ENCODE results near the gene PRR9.
A peak's percentile ranks its signal among the peaks of the same experiment; 100 is the strongest.

PRR9 gene

DNA sequence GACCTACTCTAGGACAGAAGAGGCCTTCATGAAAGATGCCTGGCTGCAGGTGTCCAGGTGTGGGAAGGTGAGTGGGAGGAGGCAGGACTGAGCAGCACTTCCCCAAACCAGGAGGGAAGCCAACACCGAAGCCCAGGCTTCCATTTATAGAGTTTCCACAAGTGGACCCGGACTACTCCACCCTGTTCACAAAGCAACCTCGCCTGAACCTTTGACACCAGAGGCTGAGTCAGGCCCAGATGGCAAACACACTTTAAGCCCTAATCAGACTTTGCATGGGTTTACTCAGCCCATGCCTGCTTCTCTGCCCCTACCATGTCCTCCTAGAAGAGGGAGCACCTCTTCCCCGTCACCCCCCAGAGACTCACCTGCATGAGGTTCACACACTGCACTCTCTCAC is 14.0 kb downstream of the PRR9 start:
- no peak for DNase-seq

DNA sequence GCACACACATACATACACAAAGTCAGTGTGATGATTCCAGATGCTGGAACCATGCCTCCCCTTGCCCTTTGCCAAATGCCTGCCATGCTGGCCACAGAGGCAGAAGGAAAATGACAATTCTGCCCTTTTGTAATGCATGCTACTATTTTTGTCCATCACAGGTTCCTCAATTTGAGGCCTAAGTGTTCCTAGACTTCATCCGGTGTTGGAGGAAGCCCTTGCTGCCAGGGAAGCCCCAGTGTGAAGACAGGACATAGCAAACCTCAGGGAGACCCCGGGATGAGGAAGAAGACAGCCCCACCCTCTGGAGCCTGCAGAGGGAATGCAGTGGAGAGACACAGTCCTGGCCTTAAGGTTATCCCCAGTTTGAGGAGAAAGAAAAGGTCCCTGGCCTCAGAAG is 14.4 kb downstream of the PRR9 start:
- no peak for DNase-seq

DNA sequence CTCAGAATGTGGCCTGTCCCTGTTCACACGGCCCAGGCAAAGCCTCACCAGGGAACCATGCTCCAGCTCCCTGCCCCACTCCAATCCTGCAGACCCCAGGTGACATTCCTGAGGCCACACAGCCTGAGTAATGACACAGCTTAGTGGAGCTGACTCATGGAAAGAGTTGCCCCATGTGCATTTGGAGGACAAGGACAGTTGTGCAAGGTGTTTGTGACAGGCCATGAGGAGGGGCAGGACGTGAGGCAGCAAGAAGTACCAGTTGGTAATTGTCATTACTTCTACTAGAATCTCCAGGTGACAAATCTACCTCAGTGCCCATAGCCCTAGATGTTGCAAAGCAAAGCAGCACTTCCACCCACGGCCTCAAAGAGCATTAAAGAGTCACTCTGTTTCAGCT is 15.2 kb downstream of the PRR9 start:
- DNase-seq, result no peak

DNA sequence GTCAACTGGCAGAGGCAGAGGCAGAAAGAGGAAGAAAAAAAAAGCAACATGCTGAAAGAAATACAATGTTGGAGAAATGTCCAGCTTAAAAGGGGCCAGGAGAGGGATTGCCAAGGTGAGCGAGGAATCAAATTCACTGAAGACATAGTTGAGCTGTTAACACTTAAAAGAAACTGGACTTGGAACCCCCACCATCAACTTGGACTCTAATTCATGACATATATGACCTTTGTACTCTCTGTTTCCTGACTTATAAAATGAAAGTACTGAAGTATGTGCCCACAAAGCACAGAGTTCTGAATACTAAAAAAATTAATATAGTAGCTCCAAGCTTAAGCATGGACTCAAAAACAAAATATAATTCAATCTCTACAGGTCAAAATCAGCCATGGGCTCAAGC is 16.1 kb downstream of the PRR9 start:
- DNase-seq, result no peak

DNA sequence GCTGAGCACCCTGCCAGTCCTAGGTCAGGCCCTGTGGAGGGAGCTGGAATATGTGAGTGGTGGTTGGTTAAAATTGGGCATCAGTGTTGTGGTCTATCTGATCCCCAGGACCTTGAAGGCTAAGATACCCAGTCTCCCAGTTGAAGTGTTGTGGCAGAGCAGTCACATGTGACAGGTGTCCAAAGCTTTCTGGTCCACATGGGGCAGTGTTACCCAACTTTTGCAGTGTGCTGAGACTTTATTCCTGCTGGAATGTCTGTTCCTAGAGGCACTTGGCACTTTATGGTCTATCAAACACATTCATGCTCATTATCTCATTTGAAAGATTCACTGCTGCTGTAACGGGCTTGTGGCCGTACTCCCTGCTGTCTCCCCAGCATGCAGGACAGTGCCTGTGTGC is 21.1 kb downstream of the PRR9 start:
- no peak for DNase-seq

DNA sequence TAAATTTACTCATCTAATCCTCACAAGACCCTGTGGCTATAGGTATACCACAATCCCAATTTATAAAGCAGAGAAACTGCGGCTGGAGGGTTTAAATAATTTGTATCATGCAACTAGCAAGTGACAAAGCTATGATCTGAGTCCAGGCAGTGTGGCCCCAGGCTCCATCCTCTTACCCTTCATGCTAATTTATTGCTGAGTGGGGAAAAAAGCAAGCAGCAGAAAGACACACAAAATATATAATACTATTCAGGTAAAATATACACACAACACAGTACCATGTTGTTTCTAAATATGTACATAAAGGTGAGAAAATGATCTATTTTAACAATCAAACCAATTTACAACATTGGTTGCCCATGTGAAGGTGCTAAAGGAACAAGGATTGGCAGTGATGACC is 24.8 kb downstream of the PRR9 start:
- no peak for DNase-seq

DNA sequence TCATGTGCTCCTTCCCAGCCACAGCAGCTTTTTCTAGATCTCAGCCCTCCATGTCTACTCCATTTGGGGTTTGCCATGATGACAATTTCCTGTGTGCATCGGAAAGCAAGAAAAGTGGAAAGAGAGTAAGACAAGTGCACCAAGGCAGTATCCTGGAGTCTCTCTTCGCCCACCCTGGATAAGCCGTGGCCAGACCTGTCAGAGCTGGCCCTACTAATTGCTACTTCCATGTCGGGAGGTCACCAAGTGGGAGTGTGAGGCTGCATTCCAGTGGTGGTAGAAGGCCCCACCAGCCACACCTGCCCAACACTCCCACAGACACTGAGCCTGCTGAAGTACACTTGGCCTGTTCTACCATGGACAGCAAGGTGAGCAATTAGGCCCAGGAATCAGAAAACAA is 28.1 kb downstream of the PRR9 start:
- no peak for DNase-seq

DNA sequence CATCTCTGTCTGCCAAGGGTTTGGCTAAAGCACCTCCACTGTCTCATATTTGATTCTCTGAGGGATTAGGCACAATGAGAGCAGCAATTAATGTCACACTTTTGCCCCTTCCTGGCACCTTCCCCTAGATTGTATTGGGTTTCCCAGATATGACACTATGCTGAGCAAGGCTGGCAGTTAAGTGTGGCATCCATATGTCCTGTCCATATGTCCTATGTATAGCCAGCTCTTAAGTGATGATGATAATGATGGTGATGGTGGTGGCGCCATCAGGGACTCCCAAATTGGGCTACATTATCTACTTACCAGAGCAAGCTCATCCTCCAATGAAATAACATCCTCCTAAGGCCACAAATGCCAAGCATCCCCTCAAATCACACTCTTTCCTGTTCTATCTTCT is 28.6 kb downstream of the PRR9 start:
- DNase-seq, result no peak

DNA sequence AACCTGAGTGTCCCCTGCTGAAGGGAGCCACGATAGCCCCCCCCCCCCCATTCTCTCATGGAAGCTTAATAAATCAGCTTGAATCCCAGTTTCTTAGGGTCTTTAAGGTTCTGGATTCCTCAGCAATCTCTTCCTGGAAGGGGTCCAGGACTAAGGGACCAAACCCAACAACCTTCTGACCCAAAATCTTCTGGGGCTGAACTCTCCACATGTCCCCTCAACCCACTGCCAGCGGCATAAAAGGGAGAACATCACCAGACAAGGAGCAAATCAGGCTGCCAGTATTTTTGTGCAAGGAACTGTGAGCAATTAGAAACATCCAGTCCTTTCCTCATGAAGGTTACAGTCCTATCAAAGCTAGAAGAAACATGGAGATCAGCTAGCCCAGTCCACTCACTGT is 29.4 kb downstream of the PRR9 start:
- no peak for DNase-seq

DNA sequence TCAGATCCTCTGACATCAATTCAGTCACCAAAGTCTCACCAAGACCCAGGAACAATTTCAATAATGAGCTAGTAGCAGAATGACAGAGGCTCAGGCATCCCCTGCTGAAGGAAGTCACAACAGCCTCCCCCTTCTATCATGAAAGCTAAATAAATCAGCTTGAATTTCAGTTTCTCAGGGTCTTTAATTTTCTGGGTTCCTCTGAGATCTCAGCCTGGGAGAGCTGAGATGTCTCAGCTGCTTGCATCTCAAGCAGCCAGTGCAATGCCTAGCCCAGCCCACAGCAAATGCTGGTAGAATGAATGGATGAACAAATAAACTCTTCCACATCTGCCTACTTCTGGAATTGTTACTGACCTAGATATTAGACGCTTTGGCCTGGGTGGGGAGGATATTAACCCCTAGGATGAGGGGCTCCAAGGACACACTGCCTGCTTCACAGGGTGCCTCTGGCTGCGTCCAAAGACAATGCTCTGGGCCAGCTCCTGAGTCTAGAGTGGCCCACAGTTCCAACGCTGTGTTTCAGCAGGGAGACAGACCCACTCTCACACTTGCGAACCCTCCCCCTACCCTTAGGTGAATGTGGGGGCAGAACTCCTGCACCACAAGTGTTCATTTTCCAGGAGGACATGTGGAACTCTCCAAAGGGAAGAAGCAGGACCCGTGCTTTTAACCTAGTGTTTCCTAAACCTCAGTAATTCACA is 30.9 kb downstream of the PRR9 start:
- DNase-seq, result no peak

DNA sequence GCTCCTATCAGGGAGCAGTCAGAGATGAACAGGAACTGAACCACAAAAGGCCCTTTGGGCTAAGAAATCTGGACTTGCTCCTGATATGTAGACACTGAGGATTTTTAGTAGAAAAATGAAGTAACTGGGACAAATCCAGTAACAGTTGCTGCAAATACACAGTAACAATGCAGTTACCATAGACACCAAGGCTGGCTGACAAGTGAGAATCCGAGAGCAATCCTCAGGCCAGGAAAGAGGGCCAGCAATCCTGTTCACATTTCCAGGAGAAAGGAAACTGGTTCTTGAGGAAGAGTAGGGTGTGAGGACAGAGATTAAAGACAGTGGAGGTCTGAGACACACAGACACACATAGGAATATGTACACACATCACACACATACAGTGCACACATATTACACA is 32.8 kb downstream of the PRR9 start:
- DNase-seq, result no peak

DNA sequence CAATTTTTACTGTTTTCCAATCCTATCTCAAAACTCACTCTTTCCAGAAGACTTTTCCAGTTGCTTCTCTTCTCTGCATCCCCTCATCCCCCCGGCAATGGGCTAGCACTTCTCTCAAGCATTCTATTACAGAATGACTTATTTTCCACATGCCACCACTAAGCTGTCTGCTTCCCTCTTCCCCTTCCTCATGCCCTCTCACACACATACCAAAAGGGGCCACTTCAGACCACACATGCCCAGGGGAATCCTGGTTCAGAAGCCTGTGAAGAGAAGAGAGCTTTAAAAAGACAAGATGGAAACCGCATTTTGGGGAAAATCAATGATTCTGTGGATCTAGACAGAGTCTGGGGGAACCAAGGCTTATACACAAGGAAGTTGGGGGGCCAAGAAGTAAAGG is 33.7 kb downstream of the PRR9 start:
- DNase-seq, result no peak

DNA sequence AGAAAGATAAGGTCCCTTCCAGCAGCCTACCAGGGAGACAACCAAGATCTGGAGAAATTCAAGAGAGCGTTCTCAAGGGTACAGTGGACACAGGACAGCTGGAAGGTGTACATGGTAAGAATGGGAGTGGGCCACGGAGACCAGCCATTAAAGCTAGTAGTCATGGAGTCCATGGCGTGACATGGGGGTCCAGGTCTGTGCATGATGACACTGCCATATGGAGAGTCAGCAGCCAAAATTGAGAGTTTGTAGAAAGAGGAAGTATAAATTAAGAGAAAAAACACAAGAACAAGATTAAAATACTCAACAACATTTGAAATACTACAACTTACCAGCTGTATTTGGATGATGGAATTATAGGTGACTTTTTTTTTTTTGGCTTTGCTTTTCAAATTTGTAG is 34.2 kb downstream of the PRR9 start:
- no peak for DNase-seq

DNA sequence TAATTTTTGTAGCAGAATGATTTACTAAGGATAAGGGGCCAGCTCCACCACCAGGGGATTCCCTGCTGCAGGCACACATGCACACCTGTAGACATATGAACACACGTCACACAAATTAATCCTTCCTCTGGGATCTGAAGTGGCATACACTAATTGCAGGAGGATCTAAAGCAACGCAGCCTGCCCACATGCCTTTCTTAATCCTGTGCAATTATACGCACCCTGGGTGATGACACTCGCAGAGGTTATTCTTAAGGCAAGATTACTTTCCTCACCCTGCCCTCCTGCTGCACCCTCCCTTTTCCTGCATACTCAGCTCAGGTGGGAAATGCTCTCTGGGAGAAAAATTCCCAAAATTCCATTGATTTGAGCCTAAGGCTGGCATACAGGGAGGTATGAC is 34.6 kb downstream of the PRR9 start:
- DNase-seq, result no peak

DNA sequence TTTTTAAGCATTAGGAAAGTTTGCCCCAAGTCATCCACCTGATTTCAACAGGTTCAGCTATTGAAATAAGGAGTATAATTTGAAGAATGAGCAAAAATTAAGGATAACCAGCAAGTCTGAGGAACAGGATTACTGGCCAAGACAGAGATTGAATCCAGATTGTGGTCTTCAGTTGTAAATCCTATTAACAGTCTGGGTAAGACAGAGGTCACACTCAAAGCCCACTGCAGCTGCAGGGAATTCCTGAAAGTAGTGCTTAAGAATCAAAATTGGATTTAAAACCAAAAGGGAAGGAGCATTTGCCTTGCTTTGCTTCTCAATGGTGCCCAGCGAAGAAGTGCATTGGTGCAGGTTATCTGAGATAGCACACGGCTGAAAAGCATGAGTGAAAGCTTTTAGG is 35.7 kb downstream of the PRR9 start:
- no peak for DNase-seq

DNA sequence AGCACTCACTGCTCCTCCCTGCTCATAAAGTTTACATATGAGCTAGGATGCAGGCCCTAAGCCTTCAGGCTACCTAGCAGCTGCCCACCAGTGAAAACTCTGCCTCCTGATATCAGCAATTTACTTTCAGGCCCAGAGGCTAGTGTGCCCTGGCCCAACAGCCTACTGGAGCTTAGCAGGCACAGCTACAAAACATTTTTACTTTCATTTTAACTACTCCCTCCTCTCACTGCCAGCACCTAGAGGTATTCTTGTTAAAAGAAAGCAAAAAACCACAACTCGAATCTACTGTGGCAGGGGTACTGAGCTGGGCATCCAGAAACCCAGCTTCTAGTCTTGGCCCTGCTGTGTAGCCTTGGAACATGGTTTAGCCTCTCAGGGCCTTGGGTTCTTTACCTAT is 36.3 kb downstream of the PRR9 start:
- DNase-seq, result peak; percentile 26

DNA sequence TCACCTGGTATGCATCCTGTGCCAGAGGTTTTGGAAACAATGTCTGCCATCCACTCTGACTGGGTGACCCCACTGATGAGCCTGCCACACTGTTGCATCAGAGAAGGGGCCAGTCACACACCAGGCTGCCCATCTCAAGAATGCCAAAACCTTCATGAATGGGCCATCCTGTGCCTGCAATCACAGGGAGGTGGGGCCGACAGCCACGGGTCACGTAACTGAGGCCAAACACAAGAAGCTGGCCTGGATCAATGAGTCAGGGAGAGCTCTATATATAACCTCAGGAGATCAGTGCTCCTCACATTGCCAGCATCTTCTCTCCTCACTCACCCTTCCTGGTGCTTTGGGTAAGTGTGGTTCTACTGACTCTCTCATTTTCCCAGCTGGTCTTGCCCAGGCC is 42.0 kb downstream of the PRR9 start, which contains the start of gene LORICRIN:
LORICRIN (plus strand) TSS at position 301 of the 400 bp plus-strand sequence. CDS start 1,263 bp downstream, outside the sequence.
- DNase-seq, result no peak

DNA sequence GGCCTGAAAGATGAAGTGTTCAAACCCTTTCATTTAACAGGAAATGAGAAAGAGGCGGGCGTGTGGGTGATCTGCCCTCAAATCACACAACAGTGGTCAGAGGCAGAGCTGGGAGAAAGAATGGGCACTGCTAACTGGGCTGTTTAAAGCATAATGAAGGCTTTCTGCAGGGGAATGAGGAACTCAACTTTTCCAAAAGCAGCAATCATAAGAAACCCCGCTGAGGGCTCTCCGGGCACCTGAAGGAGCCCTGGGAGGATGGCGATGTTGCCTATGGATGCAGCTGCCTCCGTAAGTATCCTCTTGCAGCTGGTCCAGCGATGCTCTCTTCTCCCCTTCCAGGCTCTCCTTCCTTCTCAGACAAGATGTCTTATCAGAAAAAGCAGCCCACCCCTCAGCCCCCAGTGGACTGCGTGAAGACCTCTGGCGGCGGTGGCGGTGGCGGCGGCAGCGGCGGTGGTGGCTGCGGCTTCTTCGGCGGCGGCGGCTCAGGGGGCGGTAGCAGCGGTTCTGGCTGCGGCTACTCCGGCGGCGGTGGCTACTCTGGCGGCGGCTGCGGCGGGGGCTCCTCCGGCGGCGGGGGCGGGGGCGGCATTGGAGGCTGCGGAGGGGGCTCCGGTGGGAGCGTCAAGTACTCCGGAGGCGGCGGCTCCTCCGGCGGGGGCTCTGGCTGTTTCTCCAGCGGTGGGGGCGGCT is 43.3 kb downstream of the PRR9 start:
- peak; percentile 44 for DNase-seq

DNA sequence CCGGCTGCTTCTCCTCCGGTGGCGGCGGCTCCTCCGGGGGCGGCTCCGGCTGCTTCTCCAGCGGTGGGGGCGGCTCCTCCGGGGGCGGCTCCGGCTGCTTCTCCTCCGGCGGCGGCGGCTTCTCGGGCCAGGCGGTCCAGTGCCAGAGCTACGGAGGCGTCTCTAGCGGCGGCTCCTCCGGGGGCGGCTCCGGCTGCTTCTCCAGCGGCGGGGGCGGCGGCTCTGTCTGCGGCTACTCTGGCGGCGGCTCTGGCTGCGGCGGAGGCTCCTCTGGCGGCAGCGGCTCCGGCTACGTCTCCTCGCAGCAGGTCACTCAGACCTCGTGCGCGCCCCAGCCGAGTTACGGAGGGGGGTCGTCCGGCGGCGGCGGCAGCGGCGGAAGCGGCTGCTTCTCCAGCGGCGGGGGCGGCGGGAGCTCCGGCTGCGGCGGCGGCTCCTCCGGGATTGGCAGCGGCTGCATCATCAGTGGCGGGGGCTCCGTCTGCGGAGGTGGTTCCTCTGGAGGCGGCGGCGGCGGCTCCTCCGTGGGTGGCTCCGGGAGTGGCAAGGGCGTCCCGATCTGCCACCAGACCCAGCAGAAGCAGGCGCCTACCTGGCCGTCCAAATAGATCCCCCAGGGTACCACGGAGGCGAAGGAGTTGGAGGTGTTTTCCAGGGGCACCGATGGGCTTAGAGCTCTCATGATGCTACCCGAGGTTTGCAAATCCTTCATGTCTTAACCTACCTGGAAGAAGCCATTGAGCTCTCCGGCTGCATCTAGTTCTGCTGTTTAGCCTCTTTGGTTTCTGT is 44.1 kb downstream of the PRR9 start:
- DNase-seq, result peak; percentile 58

DNA sequence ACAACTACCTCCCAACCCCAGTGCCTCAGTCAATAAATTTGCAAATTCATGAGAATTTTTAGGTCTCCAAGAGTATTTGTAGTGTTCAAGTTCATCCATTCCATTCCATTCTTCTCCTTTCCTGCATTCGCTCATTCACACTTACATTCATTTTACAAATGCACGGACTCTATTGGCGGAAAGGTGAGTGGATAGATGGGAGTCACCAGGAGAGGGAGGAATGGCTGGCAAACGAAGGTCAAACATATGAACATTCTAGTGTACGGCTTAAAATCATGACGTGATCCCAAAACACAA is 44.6 kb downstream of the PRR9 start:
- no peak for DNase-seq

DNA sequence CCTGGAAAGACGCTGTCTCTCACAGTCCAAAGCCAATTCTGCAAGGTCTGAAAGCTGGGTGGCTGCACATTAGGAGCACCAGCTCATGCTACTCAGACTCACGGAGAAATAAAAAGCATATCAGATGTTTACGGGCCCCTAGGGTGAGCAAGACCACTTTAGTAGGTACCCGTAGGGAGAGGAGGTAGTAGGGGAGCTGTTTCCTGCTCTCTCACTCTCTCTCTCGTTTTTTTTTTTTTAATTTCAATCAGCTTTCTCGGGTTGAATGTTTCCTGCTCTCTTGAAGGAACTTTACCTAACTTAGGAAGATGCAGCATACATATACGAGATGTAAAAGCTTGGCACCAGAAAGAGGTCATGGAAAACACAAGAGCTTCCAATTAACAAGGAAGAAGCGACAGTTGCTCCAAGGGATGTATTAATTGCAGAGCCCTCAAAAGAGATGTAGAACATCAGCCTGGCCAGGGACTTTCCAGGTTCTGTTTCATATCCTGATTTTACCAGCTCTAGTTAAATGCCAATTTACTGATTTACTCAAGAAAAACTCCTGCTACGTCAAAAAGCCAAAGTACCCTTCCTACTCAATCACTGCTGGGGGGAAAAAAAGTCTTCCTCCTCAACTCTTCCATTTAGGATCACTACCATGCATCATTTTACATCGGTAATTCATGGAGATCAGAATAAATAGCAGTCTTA is 45.2 kb downstream of the PRR9 start:
- peak; percentile 9 for DNase-seq

DNA sequence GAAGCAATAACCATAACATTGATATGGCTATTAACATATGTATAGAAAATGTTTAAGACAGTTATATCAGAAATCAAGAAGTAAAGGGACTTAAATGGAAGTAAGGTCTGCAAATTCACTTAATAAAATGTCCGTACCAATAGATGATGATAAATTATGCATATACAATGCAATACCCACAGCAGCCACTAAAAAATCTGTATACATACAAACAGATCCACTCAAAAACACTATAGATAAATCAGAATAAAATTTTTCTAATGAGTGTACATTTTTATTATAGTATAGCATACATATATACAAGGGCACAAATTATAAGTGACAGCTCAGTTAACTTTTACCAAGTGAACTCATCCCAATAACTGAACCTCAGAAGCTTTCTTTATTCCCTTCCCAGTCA is 48.1 kb downstream of the PRR9 start:
- DNase-seq, result no peak
